ENCODE results near the gene FRYL. TPM values are rescaled to one million over a fixed set of nuclear protein-coding genes. Genes with fewer than 3 reads are reported as not detected.
"Not testable (repeated sequence)": the region's sequence is repeated elsewhere in the genome, so short reads cannot be mapped to it uniquely, and the experiment has no call there.

Gene FRYL
- polyA plus RNA-seq, 1 experiment, result 28.0 TPM

DNA sequence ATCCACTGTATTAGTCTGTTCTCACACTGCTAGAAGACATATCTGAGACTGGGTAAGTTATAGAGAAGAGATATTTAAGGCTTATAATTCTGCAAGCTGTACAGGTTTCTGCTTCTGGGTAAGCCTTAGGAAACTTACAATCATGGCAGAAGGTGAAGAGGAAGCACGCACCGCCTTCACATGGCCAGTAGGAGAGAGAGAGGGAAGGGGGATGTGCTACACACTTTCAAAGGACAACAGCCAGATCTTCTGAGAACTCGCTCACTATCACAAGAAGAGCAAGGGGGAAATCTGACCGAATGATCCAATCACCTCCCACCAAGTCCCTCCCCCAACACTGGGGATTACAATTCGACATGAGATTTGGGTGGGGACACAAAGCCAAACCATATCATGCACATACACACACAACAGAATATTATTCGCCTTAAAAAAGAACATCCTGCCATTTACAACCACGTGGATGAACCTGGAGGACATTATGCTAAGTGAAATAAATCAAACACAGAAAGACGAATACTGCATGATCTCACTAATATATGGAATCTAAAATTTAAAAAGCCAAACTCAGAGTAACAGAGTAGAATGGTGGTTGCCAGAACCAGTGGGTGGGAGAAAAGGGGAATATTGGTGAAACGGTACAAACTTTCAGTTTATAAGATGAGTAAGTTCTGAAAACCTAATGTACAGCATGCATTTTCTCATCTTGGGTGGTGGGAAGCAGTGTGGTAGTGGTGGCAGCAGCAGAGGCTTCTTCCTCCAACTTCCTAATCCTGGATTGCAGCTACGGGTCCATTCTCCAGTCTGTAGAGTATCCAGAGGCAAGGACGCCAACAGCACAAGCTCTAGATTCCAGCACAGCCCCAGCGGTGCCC lies 12.8 kb downstream of the FRYL start:
- Histone ChIP-seq H3K27me3 (ENCODE audit: control insufficient read depth, insufficient read depth, low read length) (no peaks in the 10 kb centered on the region), H3K27ac (ENCODE audit: low read depth, low read length) (no peak overlapping the region), H3K4me3 (ENCODE audit: low read depth, low read length) (no peak overlapping the region), H3K9me3 (ENCODE audit: control insufficient read depth, insufficient read depth, low read length) (no peaks in the 10 kb centered on the region)
- POLR2A ChIA-PET, result no interaction called here
- CTCF ChIA-PET, result no interaction called here
- no peak for DNase-seq (ENCODE audit: low read depth, low spot score)
- TF ChIP-seq, protein P1, sequence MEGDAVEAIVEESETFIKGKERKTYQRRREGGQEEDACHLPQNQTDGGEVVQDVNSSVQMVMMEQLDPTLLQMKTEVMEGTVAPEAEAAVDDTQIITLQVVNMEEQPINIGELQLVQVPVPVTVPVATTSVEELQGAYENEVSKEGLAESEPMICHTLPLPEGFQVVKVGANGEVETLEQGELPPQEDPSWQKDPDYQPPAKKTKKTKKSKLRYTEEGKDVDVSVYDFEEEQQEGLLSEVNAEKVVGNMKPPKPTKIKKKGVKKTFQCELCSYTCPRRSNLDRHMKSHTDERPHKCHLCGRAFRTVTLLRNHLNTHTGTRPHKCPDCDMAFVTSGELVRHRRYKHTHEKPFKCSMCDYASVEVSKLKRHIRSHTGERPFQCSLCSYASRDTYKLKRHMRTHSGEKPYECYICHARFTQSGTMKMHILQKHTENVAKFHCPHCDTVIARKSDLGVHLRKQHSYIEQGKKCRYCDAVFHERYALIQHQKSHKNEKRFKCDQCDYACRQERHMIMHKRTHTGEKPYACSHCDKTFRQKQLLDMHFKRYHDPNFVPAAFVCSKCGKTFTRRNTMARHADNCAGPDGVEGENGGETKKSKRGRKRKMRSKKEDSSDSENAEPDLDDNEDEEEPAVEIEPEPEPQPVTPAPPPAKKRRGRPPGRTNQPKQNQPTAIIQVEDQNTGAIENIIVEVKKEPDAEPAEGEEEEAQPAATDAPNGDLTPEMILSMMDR (IDR thresholded peaks at IDR 0.05; ENCODE audit: low read depth, low read length), result no peak

DNA sequence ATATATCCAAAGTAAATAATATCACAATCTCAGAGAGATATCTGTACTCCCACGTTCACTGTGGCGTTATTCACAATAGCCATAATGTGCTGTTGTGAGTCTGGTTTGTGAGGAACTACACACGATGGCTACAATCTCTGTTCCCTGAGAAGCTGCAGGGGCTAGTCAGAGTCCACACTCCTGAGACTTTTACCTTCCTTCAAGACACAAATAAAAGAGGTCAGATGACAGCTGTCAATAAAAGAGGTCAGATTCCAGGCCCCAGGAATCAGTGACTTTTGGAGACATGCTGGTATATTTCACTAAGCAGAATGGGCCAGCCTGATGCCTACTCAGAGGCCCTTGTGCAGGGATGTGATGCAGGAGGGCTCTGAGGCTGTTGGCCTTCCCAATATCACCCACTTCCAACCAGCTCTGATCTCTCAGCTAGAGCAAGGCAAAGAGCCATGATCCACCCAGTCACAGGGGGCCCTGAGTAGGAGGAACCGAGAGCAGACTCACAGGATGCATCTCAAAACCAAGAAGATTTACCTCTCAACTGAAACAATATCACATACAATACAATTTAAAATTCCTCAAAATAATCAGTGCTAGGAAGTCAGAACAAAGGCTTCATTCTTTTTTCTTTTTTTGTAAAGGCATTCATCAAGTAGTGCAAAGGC lies 13.8 kb downstream of the FRYL start:
- H3K4me3 ChIP-seq (ENCODE audit: low read depth, low read length), result no peak overlapping the region
- H3K27ac ChIP-seq (ENCODE audit: low read depth, low read length), result no peak overlapping the region
- no peaks in the 10 kb centered on the region for H3K9me3 ChIP-seq (ENCODE audit: control insufficient read depth, insufficient read depth, low read length)
- DNase-seq (ENCODE audit: low read depth, low spot score), result no peak
- ChIA-PET POLR2A (no interaction called here), CTCF (no interaction called here)
- TF ChIP-seq, protein P1 (IDR thresholded peaks at IDR 0.05; ENCODE audit: low read depth, low read length), result no peak
- no peaks in the 10 kb centered on the region for H3K27me3 ChIP-seq (ENCODE audit: control insufficient read depth, insufficient read depth, low read length)

DNA sequence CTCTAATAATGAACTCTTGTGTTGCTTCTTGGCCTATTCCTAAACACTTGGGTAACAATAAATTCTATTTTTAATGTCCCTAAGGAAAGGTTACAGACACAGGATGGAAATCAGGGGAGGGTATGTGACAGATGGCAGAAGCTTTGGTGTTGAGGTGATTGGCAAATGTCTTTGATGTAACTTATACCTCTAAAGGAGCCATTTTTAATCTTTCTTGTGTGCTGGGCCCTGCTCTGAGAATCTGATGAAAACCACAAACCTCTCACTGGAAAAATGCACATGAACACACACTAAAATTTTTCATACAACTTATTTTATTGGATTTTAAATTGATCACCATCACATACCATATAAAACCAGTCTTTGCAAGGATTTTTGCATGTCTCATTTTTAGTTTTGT lies 17.7 kb downstream of the FRYL start:
- POLR2A ChIA-PET, result no interaction called here
- CTCF ChIA-PET, result no interaction called here
- TF ChIP-seq, protein P1 (IDR thresholded peaks at IDR 0.05; ENCODE audit: low read depth, low read length), result no peak

DNA sequence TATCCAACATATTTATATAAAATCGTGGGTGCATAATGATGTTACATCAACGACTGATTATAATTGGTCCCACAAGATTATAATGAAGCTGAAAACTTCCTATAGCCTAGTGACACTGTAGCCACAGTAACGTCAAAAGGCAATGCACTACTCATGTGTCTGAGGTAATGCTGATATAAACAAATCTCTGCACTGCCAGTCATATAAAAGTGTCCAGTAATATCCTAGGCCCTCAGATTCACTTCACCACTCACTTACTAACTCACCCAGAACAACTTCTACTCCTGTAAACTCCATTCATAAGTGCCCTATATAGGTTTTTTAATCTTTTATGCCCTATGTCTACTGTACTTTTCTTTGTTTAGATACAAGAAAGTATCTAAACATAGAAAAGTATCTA lies 18.8 kb downstream of the FRYL start:
- Histone ChIP-seq H3K27ac (ENCODE audit: low read depth, low read length) (no peak overlapping the region), H3K4me3 (ENCODE audit: low read depth, low read length) (no peak overlapping the region), H3K27me3 (ENCODE audit: control insufficient read depth, insufficient read depth, low read length) (no peaks in the 10 kb centered on the region), H3K9me3 (ENCODE audit: control insufficient read depth, insufficient read depth, low read length) (no peaks in the 10 kb centered on the region)
- ChIA-PET POLR2A (no interaction called here), CTCF (interaction anchor here (0.5 kb wide), 1 partner anchor 181 kb away, joined by 3 read pairs; no protein-coding TSS in a partner anchor)
- TF ChIP-seq, protein P1 (IDR thresholded peaks at IDR 0.05; ENCODE audit: low read depth, low read length), result no peak
- no peak for DNase-seq (ENCODE audit: low read depth, low spot score)

More for the DNA sequence above, 17.7 kb downstream of the FRYL start:
- H3K27me3 ChIP-seq (ENCODE audit: control insufficient read depth, insufficient read depth, low read length), result no peaks in the 10 kb centered on the region
- DNase-seq (ENCODE audit: low read depth, low spot score), result no peak
- no peak overlapping the region for H3K27ac ChIP-seq (ENCODE audit: low read depth, low read length)
- no peak overlapping the region for H3K4me3 ChIP-seq (ENCODE audit: low read depth, low read length)
- H3K9me3 ChIP-seq (ENCODE audit: control insufficient read depth, insufficient read depth, low read length), result no peaks in the 10 kb centered on the region

DNA sequence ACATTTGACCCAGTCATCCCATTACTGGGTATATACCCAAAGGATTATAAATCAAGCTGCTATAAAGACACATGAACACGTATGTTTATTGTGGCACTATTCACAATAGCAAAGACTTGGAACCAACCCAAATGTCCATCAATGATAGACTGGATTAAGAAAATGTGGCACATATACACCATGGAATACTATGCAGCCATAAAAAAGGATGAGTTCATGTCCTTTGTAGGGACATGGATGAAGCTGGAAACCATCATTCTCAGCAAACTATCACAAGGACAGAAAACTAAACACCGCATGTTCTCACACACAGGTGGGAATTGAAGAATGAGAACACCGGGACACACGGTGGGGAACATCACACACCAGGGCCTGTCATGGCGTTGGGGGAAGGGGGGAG lies 21.4 kb downstream of the FRYL start:
- H3K27me3 ChIP-seq (ENCODE audit: control insufficient read depth, insufficient read depth, low read length); CTCF ChIA-PET; H3K9me3 ChIP-seq (ENCODE audit: control insufficient read depth, insufficient read depth, low read length); H3K27ac ChIP-seq (ENCODE audit: low read depth, low read length); DNase-seq (ENCODE audit: low read depth, low spot score); POLR2A ChIA-PET; H3K4me3 ChIP-seq (ENCODE audit: low read depth, low read length): not testable (repeated sequence)
